IPS-18a (cell line): Measurements from ENCODE around the gene DOK5.

Experiments
- H3K27ac ChIP-seq: one replicate; pipeline ENCODE4 v1.5.1; 2013; ENCODE audit warnings: low read length
- H3K27me3 ChIP-seq: one replicate; pipeline ENCODE4 v1.6.1; 2013; ENCODE audit warnings: mild to moderate bottlenecking, low read length; ENCODE audit not compliant: control insufficient read depth, insufficient read depth
- H3K36me3 ChIP-seq: one replicate; pipeline ENCODE4 v1.6.1; 2013; ENCODE audit warnings: low read depth, low read length; ENCODE audit not compliant: control insufficient read depth
- H3K4me1 ChIP-seq: one replicate; pipeline ENCODE4 v1.6.1; 2013; ENCODE audit warnings: low read depth, low read length; ENCODE audit not compliant: control insufficient read depth
- H3K4me3 ChIP-seq: one replicate; pipeline ENCODE4 v1.5.1; 2013; ENCODE audit warnings: low read length
- H3K9ac ChIP-seq: one replicate; pipeline ENCODE4 v1.6.1; 2013; ENCODE audit warnings: mild to moderate bottlenecking, low read length, moderate library complexity
- H3K9me3 ChIP-seq: one replicate; pipeline ENCODE4 v1.6.1; 2013; ENCODE audit warnings: low read depth, low read length; ENCODE audit not compliant: control insufficient read depth

The DOK5 gene

GRCh38 chr20:54601831-54602515 lies 126.6 kb downstream of the DOK5 start:
- no peak overlapping the region for H3K27ac ChIP-seq

DNA sequence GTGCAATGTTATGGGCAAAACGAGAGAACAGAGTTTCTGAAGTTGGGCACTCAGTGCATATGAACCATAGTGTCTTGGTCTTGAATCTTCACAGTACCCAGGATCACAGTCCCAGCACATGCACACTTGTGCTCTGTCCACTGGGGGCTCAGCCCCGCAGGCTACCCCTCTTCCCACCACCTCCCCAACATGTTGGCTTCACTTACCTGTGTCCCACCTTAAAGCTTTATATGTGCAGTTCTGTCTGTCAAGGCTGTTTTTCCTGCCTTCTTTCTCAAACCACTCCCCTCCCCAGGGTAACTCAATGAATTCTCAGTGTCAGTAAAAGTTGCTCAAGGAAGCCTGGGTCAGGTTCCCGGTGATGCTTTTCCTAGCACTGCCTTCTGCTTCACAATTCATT lies 129.9 kb downstream of the DOK5 start:
- Histone ChIP-seq H3K9me3 (no peaks in the 10 kb centered on the region), H3K36me3 (no peaks in the 10 kb centered on the region), H3K4me3 (no peak overlapping the region), H3K27me3 (no peaks in the 10 kb centered on the region), H3K9ac (no peak overlapping the region), H3K27ac (no peak overlapping the region), H3K4me1 (no peaks in the 10 kb centered on the region)

More at GRCh38 chr20:54601831-54602515, 126.6 kb downstream of the DOK5 start:
- Histone ChIP-seq H3K4me1 (no peaks in the 10 kb centered on the region), H3K36me3 (no peaks in the 10 kb centered on the region), H3K4me3 (no peak overlapping the region), H3K9me3 (no peaks in the 10 kb centered on the region), H3K9ac (no peak overlapping the region), H3K27me3 (no peaks in the 10 kb centered on the region)

GRCh38 chr20:54606380-54606779 lies 131.0 kb downstream of the DOK5 start:
- Histone ChIP-seq H3K9me3 (no peaks in the 10 kb centered on the region), H3K4me1 (no peaks in the 10 kb centered on the region), H3K27ac (no peak overlapping the region), H3K36me3 (no peaks in the 10 kb centered on the region), H3K4me3 (no peak overlapping the region), H3K9ac (no peak overlapping the region), H3K27me3 (no peaks in the 10 kb centered on the region)

- no peak overlapping the region for H3K9ac ChIP-seq
- no peaks in the 10 kb centered on the region for H3K27me3 ChIP-seq
- H3K27ac ChIP-seq: no peak overlapping the region
- H3K36me3 ChIP-seq: no peaks in the 10 kb centered on the region
- H3K9me3 ChIP-seq: no peaks in the 10 kb centered on the region
- H3K4me3 ChIP-seq: no peak overlapping the region
- H3K4me1 ChIP-seq: no peaks in the 10 kb centered on the region
Observed at GRCh38 chr20:54608039-54608745, 132.8 kb downstream of the DOK5 start.

- no peak overlapping the region for H3K27ac ChIP-seq
- H3K4me3 ChIP-seq: no peak overlapping the region
- H3K27me3 ChIP-seq: no peaks in the 10 kb centered on the region
- H3K9ac ChIP-seq: no peak overlapping the region
- H3K4me1 ChIP-seq: no peaks in the 10 kb centered on the region
- H3K9me3 ChIP-seq: no peaks in the 10 kb centered on the region
- no peaks in the 10 kb centered on the region for H3K36me3 ChIP-seq
Observed at GRCh38 chr20:54608943-54609342, 133.6 kb downstream of the DOK5 start.

GRCh38 chr20:54611708-54612412 lies 136.5 kb downstream of the DOK5 start:
- H3K4me3 ChIP-seq: no peak overlapping the region
- H3K27me3 ChIP-seq: no peaks in the 10 kb centered on the region
- no peak overlapping the region for H3K9ac ChIP-seq
- no peaks in the 10 kb centered on the region for H3K36me3 ChIP-seq
- no peaks in the 10 kb centered on the region for H3K9me3 ChIP-seq
- no peak overlapping the region for H3K27ac ChIP-seq
- no peaks in the 10 kb centered on the region for H3K4me1 ChIP-seq

DNA sequence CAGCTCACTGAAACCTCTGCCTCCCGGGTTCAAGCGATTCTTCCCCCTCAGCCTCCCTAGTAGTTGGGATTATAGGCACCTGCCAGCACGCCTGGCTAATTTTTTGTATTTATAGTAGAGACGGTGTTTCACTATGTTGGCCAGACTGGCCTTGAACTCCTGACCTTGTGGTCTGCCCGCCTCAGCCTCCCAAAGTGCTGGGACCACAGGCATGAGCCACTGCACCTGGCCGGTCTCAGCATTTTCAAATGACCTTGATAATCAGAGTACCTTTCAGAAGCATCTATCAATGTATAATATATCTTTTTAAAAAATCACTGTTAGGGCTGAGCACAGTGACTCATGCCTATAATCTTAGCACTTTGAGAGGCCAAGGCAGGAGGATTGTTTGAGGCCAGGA lies 143.0 kb downstream of the DOK5 start:
- Histone ChIP-seq H3K4me3 (no peak overlapping the region), H3K27ac (no peak overlapping the region), H3K4me1 (no peaks in the 10 kb centered on the region), H3K9me3 (no peaks in the 10 kb centered on the region), H3K27me3 (no peaks in the 10 kb centered on the region), H3K9ac (no peak overlapping the region), H3K36me3 (no peaks in the 10 kb centered on the region)

DNA sequence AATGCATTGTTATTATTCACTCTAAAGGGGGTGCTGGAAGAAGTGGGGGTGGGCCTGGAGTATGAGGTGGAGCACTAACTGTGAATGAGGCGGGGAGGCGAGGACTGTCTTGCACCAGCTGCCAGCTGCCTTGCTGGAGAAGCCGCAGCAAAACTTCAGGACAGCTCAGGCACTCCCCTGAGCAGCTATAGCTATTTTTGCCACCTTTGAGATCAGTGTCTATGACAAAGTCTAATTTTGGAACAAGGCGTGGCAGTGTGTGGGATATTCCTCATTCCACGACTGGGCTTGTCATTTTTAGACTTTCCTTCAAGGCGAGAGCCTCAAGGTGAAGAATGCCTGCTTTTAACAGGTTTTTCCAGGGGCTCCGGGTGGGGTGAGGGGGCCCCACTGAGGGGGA lies 143.8 kb downstream of the DOK5 start:
- H3K36me3 ChIP-seq: no peaks in the 10 kb centered on the region
- H3K27me3 ChIP-seq: no peaks in the 10 kb centered on the region

GRCh38 chr20:54619682-54620081 lies 144.3 kb downstream of the DOK5 start:
- Histone ChIP-seq H3K27me3 (no peaks in the 10 kb centered on the region), H3K27ac (no peak overlapping the region), H3K9me3 (no peaks in the 10 kb centered on the region), H3K4me1 (peaks cover 7% of the 10 kb centered on the region), H3K9ac (no peak overlapping the region), H3K36me3 (no peaks in the 10 kb centered on the region), H3K4me3 (no peak overlapping the region)

More for the DNA sequence above, 143.8 kb downstream of the DOK5 start:
- Histone ChIP-seq H3K27ac (no peak overlapping the region), H3K9ac (no peak overlapping the region), H3K4me3 (no peak overlapping the region), H3K9me3 (no peaks in the 10 kb centered on the region), H3K4me1 (peaks cover 2% of the 10 kb centered on the region)

DNA sequence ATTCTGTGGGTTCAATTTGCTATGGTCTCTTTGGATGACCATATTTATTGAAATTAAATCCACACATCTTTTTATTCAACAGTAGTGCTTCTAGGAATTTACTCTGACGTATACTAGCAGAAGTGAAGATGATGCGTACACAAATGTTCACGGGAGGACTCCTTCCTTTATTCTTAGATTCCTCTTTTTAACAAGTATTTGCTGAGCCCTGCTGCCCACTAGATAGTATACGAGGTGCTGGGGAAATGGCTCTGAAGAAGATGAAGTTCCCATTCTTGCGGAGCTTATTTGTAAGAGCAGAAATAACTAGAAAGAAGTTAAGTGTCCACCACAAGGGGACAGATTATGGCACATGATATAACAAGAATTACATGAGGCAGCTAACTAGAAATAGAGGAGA lies 145.2 kb downstream of the DOK5 start:
- no peak overlapping the region for H3K4me3 ChIP-seq
- H3K36me3 ChIP-seq: no peaks in the 10 kb centered on the region
- H3K27ac ChIP-seq: no peak overlapping the region
- no peak overlapping the region for H3K9ac ChIP-seq
- no peaks in the 10 kb centered on the region for H3K9me3 ChIP-seq
- no peaks in the 10 kb centered on the region for H3K27me3 ChIP-seq
- H3K4me1 ChIP-seq: peaks cover 16% of the 10 kb centered on the region

- Histone ChIP-seq H3K9me3 (no peaks in the 10 kb centered on the region), H3K4me3 (no peak overlapping the region), H3K27ac (no peak overlapping the region), H3K27me3 (no peaks in the 10 kb centered on the region), H3K36me3 (no peaks in the 10 kb centered on the region), H3K4me1 (peaks cover 17% of the 10 kb centered on the region), H3K9ac (no peak overlapping the region)
Observed at GRCh38 chr20:54622333-54623295, 147.2 kb downstream of the DOK5 start.
